Right ventricle myocardium inferior (tissue), 1 donor: Measurements from ENCODE around the gene ZFAND5. TPM values are rescaled to one million over a fixed set of nuclear protein-coding genes. Genes with fewer than 3 reads are reported as not detected.

ENCODE experiments used
- total RNA-seq: library from RNA; stranded (reverse); fragmentation: NEBNext Ultra II Directional; extraction: Animal tissue kit (Norgen Biotek cat#: 25700); gene quantifications from one replicate; pipeline ENCODE4 v1.2.1, GENCODE V29; 2021
- donor health status: DM: no; HTN: yes; CAD: no; lungs with severe emphysema.

ZFAND5 gene
- total RNA-seq, 1 donor from 2014 or later = 174 TPM

Other genes with a start within 250 kb of the ZFAND5 start
- gene GDA, start 215.8 kb downstream of the ZFAND5 start, total RNA-seq = 3.1 TPM
- not detected for gene TMC1, start 156.4 kb upstream of the ZFAND5 start, total RNA-seq